Esophagus (tissue), 2 donors: ENCODE data around the gene THSD7B. TPM values are rescaled to one million over a fixed set of nuclear protein-coding genes. Genes with fewer than 3 reads are reported as not detected.

Experiments
- H3K27ac ChIP-seq, 2 donors: one replicate each; pipeline ENCODE4 v1.5.1; 2013; ENCODE audit warnings: low read depth in 2 of 2, mild to moderate bottlenecking in 2 of 2, inconsistent platforms in 1 of 2, low read length in 1 of 2, moderate library complexity in 1 of 2
- H3K27me3 ChIP-seq, 2 donors: one replicate each; pipeline ENCODE4 v1.6.1; 2013; ENCODE audit warnings: low read length in 2 of 2, control low read depth in 1 of 2, mild to moderate bottlenecking in 1 of 2; ENCODE audit not compliant: insufficient read depth in 2 of 2, control insufficient read depth in 1 of 2
- H3K36me3 ChIP-seq, 2 donors: one replicate each; pipeline ENCODE4 v1.6.1; 2013; ENCODE audit warnings: low read length in 1 of 2; ENCODE audit not compliant: control insufficient read depth in 2 of 2, insufficient read depth in 2 of 2
- H3K4me1 ChIP-seq, 2 donors: one replicate each; pipeline ENCODE4 v1.6.1; 2013; ENCODE audit warnings: low read length in 1 of 2; ENCODE audit not compliant: control insufficient read depth in 2 of 2, insufficient read depth in 2 of 2
- H3K4me3 ChIP-seq, 2 donors: one replicate each; pipeline ENCODE4 v1.5.1; 2013; ENCODE audit warnings: low read length in 2 of 2, mild to moderate bottlenecking in 2 of 2, low read depth in 1 of 2, moderate library complexity in 1 of 2
- H3K9me3 ChIP-seq, 2 donors: one replicate each; pipeline ENCODE4 v1.6.1; 2013; ENCODE audit warnings: mild to moderate bottlenecking in 2 of 2, low read depth in 1 of 2, low read length in 1 of 2, moderate library complexity in 1 of 2; ENCODE audit not compliant: control insufficient read depth in 2 of 2, insufficient read depth in 1 of 2
- WGBS, 2 donors: extraction: QIAGEN DNeasy Blood & Tissue Kit; methylation state at CpG; one replicate each; pipeline ENCODE4 v1.1.7; 2013; 5-methylcytosine and 5-hydroxymethylcytosine counted together
- polyA plus RNA-seq, 2 donors: library from polyadenylated mRNA; stranded (reverse); fragments of 200-250 nt; gene quantifications; one replicate each; pipeline ENCODE4 v1.2.3, GENCODE V29; 2013
- donor health status: healthy with polysubstance abuse.
- donor health status: Bipolar disorder and iron deficiency.

The THSD7B gene
- polyA plus RNA-seq, 2 donors: 0.22 to 0.32 TPM

GRCh38 chr2:136764452-136765255 is 691 bp upstream of the THSD7B start:
- Histone ChIP-seq H3K27me3 (peaks cover 0 to 6% of the 10 kb centered on the region in 2 donors), H3K27ac (no peak overlapping the region), H3K36me3 (no peaks in the 10 kb centered on the region), H3K4me3 (peak overlapping the region; percentile 43 to 60), H3K4me1 (peaks cover 0 to 8% of the 10 kb centered on the region in 2 donors), H3K9me3 (no peaks in the 10 kb centered on the region)
- WGBS, 2 donors: 2 to 3% methylated on average over 46 to 47 of the region's 47 CpGs

GRCh38 chr2:136766073-136766404 is 694 bp downstream of the THSD7B start:
- 1 to 2% methylated on average over 17 of the region's 17 CpGs for WGBS, 2 donors
- H3K27me3 ChIP-seq: peaks cover 0 to 6% of the 10 kb centered on the region in 2 donors
- H3K27ac ChIP-seq: no peak overlapping the region
- H3K36me3 ChIP-seq: no peaks in the 10 kb centered on the region
- no peaks in the 10 kb centered on the region for H3K9me3 ChIP-seq
- H3K4me1 ChIP-seq: peaks cover 0 to 8% of the 10 kb centered on the region in 2 donors
- peak overlapping the region; percentile 43 to 60 for H3K4me3 ChIP-seq

- no peak overlapping the region for H3K4me3 ChIP-seq
- WGBS, 2 donors: 19 to 24% methylated on average over 2 of the region's 2 CpGs
- no peaks in the 10 kb centered on the region for H3K9me3 ChIP-seq
- peaks cover 0 to 8% of the 10 kb centered on the region in 2 donors for H3K4me1 ChIP-seq
- H3K27me3 ChIP-seq: peaks cover 0 to 6% of the 10 kb centered on the region in 2 donors
- no peak overlapping the region for H3K27ac ChIP-seq
- no peaks in the 10 kb centered on the region for H3K36me3 ChIP-seq
These were observed 1.7 kb downstream of the THSD7B start for GRCh38 chr2:136767030-136767429.

GRCh38 chr2:136769871-136770270 is 4.5 kb downstream of the THSD7B start:
- WGBS, 2 donors: 76 to 81% methylated on average over 6 of the region's 6 CpGs
- Histone ChIP-seq H3K27ac (no peak overlapping the region), H3K4me1 (peaks cover 0 to 6% of the 10 kb centered on the region in 2 donors), H3K4me3 (no peak overlapping the region), H3K9me3 (no peaks in the 10 kb centered on the region), H3K27me3 (peaks cover 0 to 6% of the 10 kb centered on the region in 2 donors), H3K36me3 (no peaks in the 10 kb centered on the region)

GRCh38 chr2:136770384-136770783 is 5.0 kb downstream of the THSD7B start:
- H3K36me3 ChIP-seq: no peaks in the 10 kb centered on the region
- peaks cover 0 to 6% of the 10 kb centered on the region in 2 donors for H3K27me3 ChIP-seq
- H3K27ac ChIP-seq: no peak overlapping the region
- peaks cover 0 to 4% of the 10 kb centered on the region in 2 donors for H3K4me1 ChIP-seq
- no peaks in the 10 kb centered on the region for H3K9me3 ChIP-seq
- H3K4me3 ChIP-seq: no peak overlapping the region
- 63 to 82% methylated on average over 1 of the region's 1 CpG for WGBS, 2 donors

GRCh38 chr2:136777391-136777790 is 12.0 kb downstream of the THSD7B start:
- no peaks in the 10 kb centered on the region for H3K27me3 ChIP-seq
- H3K4me1 ChIP-seq: no peaks in the 10 kb centered on the region
- H3K4me3 ChIP-seq: no peak overlapping the region
- no peak overlapping the region for H3K27ac ChIP-seq
- 51 to 53% methylated on average over 2 of the region's 2 CpGs for WGBS, 2 donors
- H3K36me3 ChIP-seq: no peaks in the 10 kb centered on the region
- H3K9me3 ChIP-seq: no peaks in the 10 kb centered on the region

- WGBS, 2 donors: 53 to 54% methylated on average over 4 of the region's 4 CpGs
- H3K27me3 ChIP-seq: no peaks in the 10 kb centered on the region
- H3K36me3 ChIP-seq: no peaks in the 10 kb centered on the region
- no peaks in the 10 kb centered on the region for H3K9me3 ChIP-seq
- no peak overlapping the region for H3K4me3 ChIP-seq
- H3K27ac ChIP-seq: no peak overlapping the region
- no peaks in the 10 kb centered on the region for H3K4me1 ChIP-seq
These were observed 18.5 kb downstream of the THSD7B start for GRCh38 chr2:136783856-136784255.

- H3K27ac ChIP-seq: no peak overlapping the region
- 86% methylated on average over 3 of the region's 3 CpGs for WGBS, 2 donors
- no peak overlapping the region for H3K4me3 ChIP-seq
- H3K36me3 ChIP-seq: no peaks in the 10 kb centered on the region
- H3K9me3 ChIP-seq: no peaks in the 10 kb centered on the region
- H3K27me3 ChIP-seq: no peaks in the 10 kb centered on the region
- H3K4me1 ChIP-seq: no peaks in the 10 kb centered on the region
These were observed 19.9 kb downstream of the THSD7B start for GRCh38 chr2:136785215-136785614.

GRCh38 chr2:136787970-136788369 is 22.6 kb downstream of the THSD7B start:
- no peaks in the 10 kb centered on the region for H3K36me3 ChIP-seq
- H3K27me3 ChIP-seq: no peaks in the 10 kb centered on the region
- whole genome bisulfite sequencing, 2 donors: 77 to 88% methylated on average over 3 of the region's 3 CpGs
- no peaks in the 10 kb centered on the region for H3K4me1 ChIP-seq
- H3K9me3 ChIP-seq: no peaks in the 10 kb centered on the region
- H3K27ac ChIP-seq: no peak overlapping the region
- no peak overlapping the region for H3K4me3 ChIP-seq

GRCh38 chr2:136796339-136796738 is 31.0 kb downstream of the THSD7B start:
- Histone ChIP-seq H3K27me3 (no peaks in the 10 kb centered on the region), H3K4me3 (no peak overlapping the region), H3K36me3 (no peaks in the 10 kb centered on the region), H3K4me1 (no peaks in the 10 kb centered on the region), H3K9me3 (no peaks in the 10 kb centered on the region), H3K27ac (no peak overlapping the region)
- 78 to 81% methylated on average over 4 of the region's 4 CpGs for WGBS, 2 donors
